Measurements from ENCODE around the gene INTS7. TPM values are rescaled to one million over a fixed set of nuclear protein-coding genes. Genes with fewer than 3 reads are reported as not detected.

INTS7 gene
- total RNA-seq, 1 donor from 2014 or later = 8.9 TPM

DNA sequence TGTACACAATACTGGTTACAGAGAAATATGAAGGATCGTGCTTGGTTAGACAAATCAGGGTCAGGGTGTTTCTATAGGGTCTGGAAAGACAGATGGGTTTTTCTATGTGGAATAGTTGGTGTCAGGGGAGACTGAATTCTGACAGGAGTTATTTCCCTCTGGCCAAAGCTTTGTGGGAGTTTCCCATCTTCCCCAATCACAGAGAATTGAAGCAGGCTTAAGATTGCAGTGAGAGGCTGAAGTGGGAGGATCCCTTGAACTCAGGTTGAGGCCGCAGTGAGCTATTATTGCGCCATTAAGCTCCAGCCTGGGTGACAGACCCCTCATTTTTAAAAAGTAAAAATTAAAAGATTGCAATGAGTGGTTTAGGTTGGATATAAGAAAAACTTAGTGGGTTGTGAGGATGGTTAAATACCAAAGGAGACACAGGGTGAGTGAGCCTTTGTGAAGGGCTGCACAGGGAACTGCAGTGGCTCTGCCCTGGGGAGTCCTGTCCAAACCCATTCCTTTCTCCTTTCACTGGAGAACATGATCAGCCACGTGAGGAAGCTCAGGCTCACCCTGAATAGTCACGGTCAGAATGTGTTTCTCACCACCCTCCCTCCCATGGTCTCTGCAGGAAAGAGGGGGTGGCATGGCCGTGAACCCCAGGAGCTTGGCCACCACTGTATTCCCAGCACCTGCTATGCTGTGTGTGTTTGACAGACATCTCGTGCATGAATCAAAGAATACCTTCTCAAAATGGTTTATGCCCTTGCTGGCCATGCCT, 101.2 kb downstream of the INTS7 start:
- no peak overlapping the region for H3K27ac Mint-ChIP-seq (ENCODE audit: unreplicated experiment)
- no peaks in the 10 kb centered on the region for H3K36me3 Mint-ChIP-seq (ENCODE audit: low read depth, unreplicated experiment)
- H3K4me1 Mint-ChIP-seq (ENCODE audit: unreplicated experiment) = peaks cover 20% of the 10 kb centered on the region
- TF ChIP-seq, protein P1, sequence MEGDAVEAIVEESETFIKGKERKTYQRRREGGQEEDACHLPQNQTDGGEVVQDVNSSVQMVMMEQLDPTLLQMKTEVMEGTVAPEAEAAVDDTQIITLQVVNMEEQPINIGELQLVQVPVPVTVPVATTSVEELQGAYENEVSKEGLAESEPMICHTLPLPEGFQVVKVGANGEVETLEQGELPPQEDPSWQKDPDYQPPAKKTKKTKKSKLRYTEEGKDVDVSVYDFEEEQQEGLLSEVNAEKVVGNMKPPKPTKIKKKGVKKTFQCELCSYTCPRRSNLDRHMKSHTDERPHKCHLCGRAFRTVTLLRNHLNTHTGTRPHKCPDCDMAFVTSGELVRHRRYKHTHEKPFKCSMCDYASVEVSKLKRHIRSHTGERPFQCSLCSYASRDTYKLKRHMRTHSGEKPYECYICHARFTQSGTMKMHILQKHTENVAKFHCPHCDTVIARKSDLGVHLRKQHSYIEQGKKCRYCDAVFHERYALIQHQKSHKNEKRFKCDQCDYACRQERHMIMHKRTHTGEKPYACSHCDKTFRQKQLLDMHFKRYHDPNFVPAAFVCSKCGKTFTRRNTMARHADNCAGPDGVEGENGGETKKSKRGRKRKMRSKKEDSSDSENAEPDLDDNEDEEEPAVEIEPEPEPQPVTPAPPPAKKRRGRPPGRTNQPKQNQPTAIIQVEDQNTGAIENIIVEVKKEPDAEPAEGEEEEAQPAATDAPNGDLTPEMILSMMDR (IDR thresholded peaks at IDR 0.05; ENCODE audit: unreplicated experiment) = no peak
- H3K4me3 Mint-ChIP-seq (ENCODE audit: unreplicated experiment) = no peak overlapping the region
- no peaks in the 10 kb centered on the region for H3K27me3 Mint-ChIP-seq (ENCODE audit: unreplicated experiment)
- H3K9me3 Mint-ChIP-seq (ENCODE audit: unreplicated experiment) = no peaks in the 10 kb centered on the region
- DNase-seq (ENCODE audit: low spot score) = no peak

DNA sequence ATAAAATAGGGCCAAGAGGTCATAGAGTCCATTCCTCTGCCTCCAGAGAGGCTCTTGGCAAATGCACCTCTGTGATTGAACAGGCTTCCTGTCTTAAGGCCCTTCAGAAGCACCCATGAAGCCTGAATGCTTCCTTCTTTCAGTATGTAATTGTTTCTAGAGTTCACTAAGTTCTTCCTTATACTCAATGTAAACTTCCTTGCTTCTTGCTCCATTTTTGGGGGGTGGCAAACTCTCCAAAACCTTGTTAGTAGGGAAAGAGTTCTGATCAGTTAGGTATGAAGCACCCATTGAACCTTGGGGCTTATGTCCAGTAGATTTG, 102.5 kb downstream of the INTS7 start:
- Mint-ChIP-seq H3K4me3 (ENCODE audit: unreplicated experiment) (no peak overlapping the region), H3K36me3 (ENCODE audit: low read depth, unreplicated experiment) (no peaks in the 10 kb centered on the region), H3K9me3 (ENCODE audit: unreplicated experiment) (no peaks in the 10 kb centered on the region), H3K4me1 (ENCODE audit: unreplicated experiment) (peaks cover 20% of the 10 kb centered on the region), H3K27me3 (ENCODE audit: unreplicated experiment) (no peaks in the 10 kb centered on the region), H3K27ac (ENCODE audit: unreplicated experiment) (no peak overlapping the region)
- TF ChIP-seq, protein P1 (IDR thresholded peaks at IDR 0.05; ENCODE audit: unreplicated experiment) = no peak
- DNase-seq (ENCODE audit: low spot score) = no peak

DNA sequence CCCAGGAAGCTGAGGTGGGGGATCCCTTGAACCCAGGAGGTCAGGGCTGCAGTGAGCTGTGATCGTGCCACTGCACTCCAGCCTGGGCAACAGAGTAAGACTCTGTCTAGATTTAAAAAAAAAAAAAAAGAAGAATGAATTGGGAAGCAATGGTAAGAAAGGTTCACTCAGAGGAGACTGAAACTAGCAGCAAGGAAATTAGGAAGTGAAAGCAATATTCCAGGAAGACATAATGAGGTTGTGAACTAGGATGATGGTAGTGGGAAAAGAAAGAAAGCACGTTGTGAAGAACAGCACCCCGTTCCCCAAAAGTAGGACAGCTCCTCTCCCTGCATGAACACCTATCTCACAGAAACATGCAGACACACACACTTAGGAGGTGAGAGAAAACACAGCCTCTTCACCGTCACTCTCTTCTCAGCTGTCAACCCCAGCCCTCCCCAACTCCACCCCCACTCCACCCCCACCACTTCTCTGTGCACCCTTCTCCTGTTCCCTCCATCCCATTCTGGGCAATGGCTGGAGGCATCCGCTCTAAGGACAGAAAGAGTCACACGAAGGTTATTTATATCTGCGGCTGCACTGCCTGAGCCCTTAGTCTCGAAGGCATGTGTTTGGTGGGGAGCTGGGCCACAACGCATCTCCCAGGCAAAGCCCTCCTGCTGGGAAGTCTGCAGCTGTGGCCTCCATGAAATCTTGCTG, 103.0 kb downstream of the INTS7 start:
- peak overlapping the region; percentile 4 for H3K4me3 Mint-ChIP-seq (ENCODE audit: unreplicated experiment)
- no peaks in the 10 kb centered on the region for H3K9me3 Mint-ChIP-seq (ENCODE audit: unreplicated experiment)
- peaks cover 20% of the 10 kb centered on the region for H3K4me1 Mint-ChIP-seq (ENCODE audit: unreplicated experiment)
- no peak overlapping the region for H3K27ac Mint-ChIP-seq (ENCODE audit: unreplicated experiment)
- no peaks in the 10 kb centered on the region for H3K27me3 Mint-ChIP-seq (ENCODE audit: unreplicated experiment)
- DNase-seq (ENCODE audit: low spot score) = no peak
- H3K36me3 Mint-ChIP-seq (ENCODE audit: low read depth, unreplicated experiment) = no peaks in the 10 kb centered on the region
- TF ChIP-seq, protein P1 (IDR thresholded peaks at IDR 0.05; ENCODE audit: unreplicated experiment) = no peak

DNA sequence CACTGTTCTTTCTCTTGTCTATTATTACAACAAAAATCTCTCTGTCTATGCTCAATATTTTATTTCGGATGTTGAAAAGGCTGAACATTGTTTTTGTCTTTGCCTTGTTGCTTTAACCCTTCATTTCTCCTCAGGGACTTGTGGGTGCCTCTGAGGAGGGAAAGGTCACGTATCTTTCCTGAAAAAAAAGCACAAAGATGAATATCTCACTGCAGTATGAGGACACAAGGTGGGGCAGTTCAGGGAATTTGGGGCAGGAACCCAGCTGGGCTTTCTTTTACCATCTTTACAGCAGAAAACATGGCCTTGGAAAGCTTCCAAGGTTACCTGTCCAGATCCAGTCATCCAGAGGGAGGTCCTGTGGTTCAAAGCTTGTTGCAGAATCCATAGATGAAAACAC, 105.7 kb downstream of the INTS7 start:
- no peaks in the 10 kb centered on the region for H3K9me3 Mint-ChIP-seq (ENCODE audit: unreplicated experiment)
- peaks cover 16% of the 10 kb centered on the region for H3K4me1 Mint-ChIP-seq (ENCODE audit: unreplicated experiment)
- TF ChIP-seq, protein P1 (IDR thresholded peaks at IDR 0.05; ENCODE audit: unreplicated experiment) = no peak
- DNase-seq (ENCODE audit: low spot score) = no peak
- peaks cover 1% of the 10 kb centered on the region for H3K27me3 Mint-ChIP-seq (ENCODE audit: unreplicated experiment)
- H3K4me3 Mint-ChIP-seq (ENCODE audit: unreplicated experiment) = no peak overlapping the region
- no peak overlapping the region for H3K27ac Mint-ChIP-seq (ENCODE audit: unreplicated experiment)
- H3K36me3 Mint-ChIP-seq (ENCODE audit: low read depth, unreplicated experiment) = no peaks in the 10 kb centered on the region

DNA sequence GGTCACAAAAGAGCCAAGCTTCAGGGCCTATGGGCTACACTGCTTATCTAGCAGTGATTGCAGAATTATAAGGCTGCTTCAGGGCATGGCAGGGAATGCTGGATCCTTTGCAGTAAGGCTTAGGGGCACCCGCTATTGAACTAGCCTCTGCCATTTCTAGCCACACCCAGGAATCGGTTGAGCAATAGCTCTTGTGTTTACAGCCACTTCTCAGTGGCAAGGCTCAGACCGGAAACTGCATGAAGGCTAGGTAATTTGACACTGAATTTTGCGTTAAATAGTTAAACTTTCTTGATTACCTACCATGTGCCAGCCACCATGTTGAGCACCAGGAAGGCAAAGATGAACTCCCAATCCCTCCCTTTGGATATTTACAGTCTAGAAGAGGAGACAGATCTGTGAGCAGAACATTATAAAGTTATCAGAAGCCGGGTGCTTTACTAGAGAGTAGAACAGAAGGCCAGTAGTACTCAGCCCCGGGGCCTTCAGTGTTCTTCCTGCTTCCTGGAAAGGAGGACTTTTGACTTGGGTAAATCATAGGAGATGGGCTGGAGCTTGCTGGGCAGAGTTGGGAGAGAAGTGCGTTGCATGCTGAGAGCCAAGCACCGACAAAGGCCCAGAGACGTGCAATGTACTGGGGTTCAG, 106.2 kb downstream of the INTS7 start:
- no peak for DNase-seq (ENCODE audit: low spot score)
- Mint-ChIP-seq H3K36me3 (ENCODE audit: low read depth, unreplicated experiment) (no peaks in the 10 kb centered on the region), H3K27ac (ENCODE audit: unreplicated experiment) (no peak overlapping the region), H3K4me3 (ENCODE audit: unreplicated experiment) (no peak overlapping the region), H3K27me3 (ENCODE audit: unreplicated experiment) (peaks cover 1% of the 10 kb centered on the region), H3K9me3 (ENCODE audit: unreplicated experiment) (no peaks in the 10 kb centered on the region), H3K4me1 (ENCODE audit: unreplicated experiment) (peaks cover 16% of the 10 kb centered on the region)
- TF ChIP-seq, protein P1 (IDR thresholded peaks at IDR 0.05; ENCODE audit: unreplicated experiment) = no peak

Data from endothelial cell (in vitro differentiated cells).